Measurements from ENCODE around the gene GLIPR1.

Gene GLIPR1

DNA sequence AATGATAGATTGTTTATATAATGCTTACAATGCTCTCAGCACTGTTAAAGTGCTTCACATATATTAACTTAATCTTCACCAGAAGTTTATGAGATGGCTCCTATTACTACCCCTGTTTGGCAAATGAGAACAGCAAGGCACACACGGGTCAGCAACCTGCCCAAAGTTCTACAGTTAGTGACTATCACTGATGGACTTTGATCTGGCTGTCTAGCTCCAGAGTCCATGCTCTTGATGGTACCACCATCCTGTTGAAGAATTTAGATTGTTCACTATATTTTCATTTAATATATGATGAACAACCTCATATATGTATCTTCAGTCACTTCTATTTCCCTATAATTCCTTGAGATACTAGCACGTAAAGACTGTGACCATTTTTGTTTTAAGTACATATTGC, 10.6 kb downstream of the GLIPR1 start:
- peaks cover 57% of the 10 kb centered on the region for H3K36me3 ChIP-seq (ENCODE audit: insufficient read depth, low read length)
- H2AFZ ChIP-seq (ENCODE audit: low read depth, low read length): no peak overlapping the region
- H3K4me2 ChIP-seq (ENCODE audit: insufficient read depth, low read length): no peak overlapping the region
- H3K4me3 ChIP-seq (ENCODE audit: low read depth in 1 of 2, low read length in 2 of 2): no peak overlapping the region
- H3K27ac ChIP-seq (ENCODE audit: low read length): no peak overlapping the region
- no peak for DNase-seq
- no peak for ATAC-seq (ENCODE audit: insufficient read depth, low read depth)
- H3K27me3 ChIP-seq (ENCODE audit: insufficient read depth, low read length, poor library complexity): no peaks in the 10 kb centered on the region
- no peaks in the 10 kb centered on the region for H4K20me1 ChIP-seq (ENCODE audit: insufficient read depth, low read length)
- H3K4me1 ChIP-seq (ENCODE audit: insufficient read depth, low read length): peaks cover 12% of the 10 kb centered on the region; the same call in 1 of the 2 replicates
- no peaks in the 10 kb centered on the region for H3K9me3 ChIP-seq (ENCODE audit: insufficient read depth, low read length, severe bottlenecking)
- no peak overlapping the region for H3K9ac ChIP-seq (ENCODE audit: low read depth, low read length)
- TF ChIP-seq, protein P1, sequence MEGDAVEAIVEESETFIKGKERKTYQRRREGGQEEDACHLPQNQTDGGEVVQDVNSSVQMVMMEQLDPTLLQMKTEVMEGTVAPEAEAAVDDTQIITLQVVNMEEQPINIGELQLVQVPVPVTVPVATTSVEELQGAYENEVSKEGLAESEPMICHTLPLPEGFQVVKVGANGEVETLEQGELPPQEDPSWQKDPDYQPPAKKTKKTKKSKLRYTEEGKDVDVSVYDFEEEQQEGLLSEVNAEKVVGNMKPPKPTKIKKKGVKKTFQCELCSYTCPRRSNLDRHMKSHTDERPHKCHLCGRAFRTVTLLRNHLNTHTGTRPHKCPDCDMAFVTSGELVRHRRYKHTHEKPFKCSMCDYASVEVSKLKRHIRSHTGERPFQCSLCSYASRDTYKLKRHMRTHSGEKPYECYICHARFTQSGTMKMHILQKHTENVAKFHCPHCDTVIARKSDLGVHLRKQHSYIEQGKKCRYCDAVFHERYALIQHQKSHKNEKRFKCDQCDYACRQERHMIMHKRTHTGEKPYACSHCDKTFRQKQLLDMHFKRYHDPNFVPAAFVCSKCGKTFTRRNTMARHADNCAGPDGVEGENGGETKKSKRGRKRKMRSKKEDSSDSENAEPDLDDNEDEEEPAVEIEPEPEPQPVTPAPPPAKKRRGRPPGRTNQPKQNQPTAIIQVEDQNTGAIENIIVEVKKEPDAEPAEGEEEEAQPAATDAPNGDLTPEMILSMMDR (IDR thresholded peaks at IDR 0.05; ENCODE audit: borderline replicate concordance, extremely low read depth, low read length, poor library complexity, severe bottlenecking): no peak
- no peak for TF ChIP-seq EZH2 (IDR thresholded peaks at IDR 0.05; ENCODE audit: borderline replicate concordance, low read depth, low read length, severe bottlenecking)
- peaks cover 6% of the 10 kb centered on the region; the same call in 1 of the 2 replicates for H3K79me2 ChIP-seq (ENCODE audit: insufficient read depth, low read length)

DNA sequence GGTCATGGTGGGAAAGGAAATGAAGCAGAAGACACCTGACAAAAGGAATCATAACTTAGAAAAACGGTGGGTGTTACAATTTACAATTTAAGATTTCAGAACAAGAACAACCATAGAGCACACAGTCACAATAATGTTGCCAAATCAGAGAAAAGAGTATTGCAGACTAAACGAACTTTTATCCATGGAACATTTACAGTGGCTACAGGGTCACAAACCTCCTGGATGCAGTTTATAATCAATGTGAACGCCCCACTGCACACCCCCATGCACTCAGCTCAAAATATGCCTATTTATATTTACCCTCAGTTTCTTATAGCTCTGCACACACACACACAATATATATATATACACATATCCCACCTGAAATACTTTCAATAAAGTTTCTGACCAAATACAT, 22.9 kb downstream of the GLIPR1 start:
- H3K9ac ChIP-seq (ENCODE audit: low read depth, low read length): no peak overlapping the region
- H3K9me3 ChIP-seq (ENCODE audit: insufficient read depth, low read length, severe bottlenecking): no peaks in the 10 kb centered on the region
- H3K27ac ChIP-seq (ENCODE audit: low read length): no peak overlapping the region
- peaks cover 11% of the 10 kb centered on the region; the same call in 1 of the 2 replicates for H3K4me1 ChIP-seq (ENCODE audit: insufficient read depth, low read length)
- peaks cover 94% of the 10 kb centered on the region for H3K36me3 ChIP-seq (ENCODE audit: insufficient read depth, low read length)
- no peak overlapping the region for H2AFZ ChIP-seq (ENCODE audit: low read depth, low read length)
- H3K79me2 ChIP-seq (ENCODE audit: insufficient read depth, low read length): peaks cover 42% of the 10 kb centered on the region
- no peaks in the 10 kb centered on the region for H3K27me3 ChIP-seq (ENCODE audit: insufficient read depth, low read length, poor library complexity)
- ATAC-seq (ENCODE audit: insufficient read depth, low read depth): no peak
- H3K4me3 ChIP-seq (ENCODE audit: low read depth in 1 of 2, low read length in 2 of 2): no peak overlapping the region
- TF ChIP-seq EZH2 (IDR thresholded peaks at IDR 0.05; ENCODE audit: borderline replicate concordance, low read depth, low read length, severe bottlenecking): no peak
- TF ChIP-seq, protein P1 (IDR thresholded peaks at IDR 0.05; ENCODE audit: borderline replicate concordance, extremely low read depth, low read length, poor library complexity, severe bottlenecking): no peak
- DNase-seq: no peak
- no peaks in the 10 kb centered on the region for H4K20me1 ChIP-seq (ENCODE audit: insufficient read depth, low read length)
- H3K4me2 ChIP-seq (ENCODE audit: insufficient read depth, low read length): no peak overlapping the region

GRCh38 chr12:75503866-75504265, 23.3 kb downstream of the GLIPR1 start:
- ATAC-seq (ENCODE audit: insufficient read depth, low read depth): no peak
- Histone ChIP-seq H2AFZ (ENCODE audit: low read depth, low read length) (no peak overlapping the region), H3K36me3 (ENCODE audit: insufficient read depth, low read length) (peaks cover 92% of the 10 kb centered on the region)

More at GRCh38 chr12:75503866-75504265, 23.3 kb downstream of the GLIPR1 start:
- Histone ChIP-seq H3K27ac (ENCODE audit: low read length) (no peak overlapping the region), H4K20me1 (ENCODE audit: insufficient read depth, low read length) (no peaks in the 10 kb centered on the region), H3K4me1 (ENCODE audit: insufficient read depth, low read length) (peaks cover 15% of the 10 kb centered on the region; the same call in 1 of the 2 replicates), H3K79me2 (ENCODE audit: insufficient read depth, low read length) (peaks cover 46% of the 10 kb centered on the region), H3K4me2 (ENCODE audit: insufficient read depth, low read length) (no peak overlapping the region), H3K4me3 (ENCODE audit: low read depth in 1 of 2, low read length in 2 of 2) (no peak overlapping the region), H3K27me3 (ENCODE audit: insufficient read depth, low read length, poor library complexity) (no peaks in the 10 kb centered on the region), H3K9me3 (ENCODE audit: insufficient read depth, low read length, severe bottlenecking) (no peaks in the 10 kb centered on the region), H3K9ac (ENCODE audit: low read depth, low read length) (no peak overlapping the region)
- no peak for DNase-seq
- TF ChIP-seq, protein P1 (IDR thresholded peaks at IDR 0.05; ENCODE audit: borderline replicate concordance, extremely low read depth, low read length, poor library complexity, severe bottlenecking): no peak
- TF ChIP-seq EZH2 (IDR thresholded peaks at IDR 0.05; ENCODE audit: borderline replicate concordance, low read depth, low read length, severe bottlenecking): no peak
